HepG2 (cell line): Measurements from ENCODE around the gene NPVF. TPM values are rescaled to one million over a fixed set of nuclear protein-coding genes. Genes with fewer than 3 reads are reported as not detected.

Experiments
- ATF2 ChIP-seq: sonication (generic); formaldehyde crosslinking; IDR thresholded peaks from 2 replicates; pipeline ENCODE4 v1.4.0; 2020; ENCODE audit warnings: missing genetic modification reagents
- BCL6 ChIP-seq: IDR thresholded peaks from 2 replicates; pipeline ENCODE4 v1.6.1; 2016; ENCODE audit warnings: missing genetic modification reagents, missing compliant biosample characterization
- ETV6 ChIP-seq: sonication (generic); formaldehyde crosslinking; conservative IDR thresholded peaks from 2 replicates; pipeline ENCODE4 v1.4.0; 2020; ENCODE audit warnings: missing genetic modification reagents
- FOSL2 ChIP-seq: sonication (generic); formaldehyde crosslinking; IDR thresholded peaks from 2 replicates; pipeline ENCODE4 v1.4.0; 2020; ENCODE audit warnings: missing genetic modification reagents
- HDAC6 ChIP-seq: fragments of 200-600 bp; sonication (generic); IDR thresholded peaks from 2 replicates; pipeline ENCODE4 v1.7.0; 2017; ENCODE audit warnings: mild to moderate bottlenecking, antibody characterized with exemption, low read length, low read depth
- HMGXB4 ChIP-seq, 2 experiments: sonication (generic) in 1 of 2; formaldehyde crosslinking in 1 of 2; IDR thresholded peaks; 2 replicates each; pipeline versions ENCODE4 v1.4.0 to v1.6.1; 2018 to 2020; ENCODE audit warnings: missing genetic modification reagents in 2 of 2, borderline replicate concordance in 1 of 2, low read depth in 1 of 2, mild to moderate bottlenecking in 1 of 2, missing biosample characterization in 1 of 2
- HOXA3 ChIP-seq: sonication (generic); formaldehyde crosslinking; IDR thresholded peaks from 2 replicates; pipeline ENCODE4 v1.5.0; 2020; ENCODE audit warnings: missing genetic modification reagents
- MED13 ChIP-seq: sonication (generic); formaldehyde crosslinking; IDR thresholded peaks from 2 replicates; pipeline ENCODE4 v1.5.0; 2020; ENCODE audit warnings: missing genetic modification reagents
- MIER3 ChIP-seq: IDR thresholded peaks from 2 replicates; pipeline ENCODE4 v1.6.1; 2016; ENCODE audit warnings: missing compliant biosample characterization, borderline replicate concordance
- MTA3 ChIP-seq: sonication (generic); formaldehyde crosslinking; IDR thresholded peaks from 2 replicates; pipeline ENCODE4 v1.4.0; 2020; ENCODE audit warnings: missing genetic modification reagents
- TOE1 ChIP-seq: sonication (generic); formaldehyde crosslinking; IDR thresholded peaks from 2 replicates; pipeline ENCODE4 v1.4.0; 2020; ENCODE audit warnings: mild to moderate bottlenecking, missing genetic modification reagents
- ZFP41 ChIP-seq: sonication (generic); formaldehyde crosslinking; IDR thresholded peaks from 2 replicates; pipeline ENCODE4 v1.4.0; 2020; ENCODE audit warnings: mild to moderate bottlenecking, missing genetic modification reagents, borderline replicate concordance
- ZNF18 ChIP-seq: sonication (generic); formaldehyde crosslinking; IDR thresholded peaks from 2 replicates; pipeline ENCODE4 v1.8.0; 2022; ENCODE audit warnings: mild to moderate bottlenecking, missing genetic modification reagents; ENCODE audit not compliant: insufficient replicate concordance
- ZNF333 ChIP-seq: sonication (generic); formaldehyde crosslinking; IDR thresholded peaks from 2 replicates; pipeline ENCODE4 v1.4.0; 2020; ENCODE audit warnings: mild to moderate bottlenecking, missing genetic modification reagents, borderline replicate concordance
- ZNF484 ChIP-seq: sonication (generic); formaldehyde crosslinking; IDR thresholded peaks from 2 replicates; pipeline ENCODE4 v1.5.1; 2020; ENCODE audit warnings: mild to moderate bottlenecking, low read depth, missing genetic modification reagents, borderline replicate concordance
- polyA plus RNA-seq, 8 experiments: library from polyadenylated mRNA; depleted of rRNA in 3 of 8; stranded (reverse) in 7 of 8; unstranded in 1 of 8; fragments of >200 nt; fragmentation: Illumina TruSeq in 4 of 8; extraction: Trizol in 4 of 8; gene quantifications; 2 replicates each; pipeline versions ENCODE4 v1.2.1 to v1.2.3, GENCODE V29; 2011 to 2016; ENCODE audit warnings: low read depth in 4 of 8, missing spikeins in 1 of 8, mixed read lengths in 1 of 8; ENCODE audit not compliant: insufficient read depth in 1 of 8
- total RNA-seq, 5 experiments: library from RNA; depleted of rRNA; stranded (reverse); fragments of >200 nt; fragmentation: Illumina TruSeq; extraction: Trizol; gene quantifications; 2 replicates each; pipeline ENCODE4 v1.2.3, GENCODE V29; 2016; ENCODE audit warnings: low read depth in 1 of 5
- TF ChIP-seq, protein P1 (sequence below): sonication (generic); formaldehyde crosslinking; IDR thresholded peaks from 2 replicates; pipeline ENCODE4 v1.8.1; 2023; ENCODE audit warnings: missing genetic modification reagents, mild to moderate bottlenecking, borderline replicate concordance
- TF ChIP-seq, protein P2 (sequence below): IDR thresholded peaks from 2 replicates; pipeline ENCODE4 v1.6.1; 2016; ENCODE audit warnings: mild to moderate bottlenecking
- TF ChIP-seq, protein P3 (sequence below): sonication (generic); formaldehyde crosslinking; IDR thresholded peaks from 2 replicates; pipeline ENCODE4 v1.8.0; 2022; ENCODE audit warnings: mild to moderate bottlenecking, missing genetic modification reagents, borderline replicate concordance
- TF ChIP-seq, protein P4 (sequence below): sonication (generic); formaldehyde crosslinking; IDR thresholded peaks from 2 replicates; pipeline ENCODE4 v1.8.1; 2023; ENCODE audit warnings: mild to moderate bottlenecking, inconsistent platforms, moderate library complexity, missing genetic modification reagents, borderline replicate concordance

NPVF gene
- total and polyA plus RNA-seq, 2 of the 13 experiments (the other 11 are each of a cell fraction or from before 2014, with no cell fraction given) = not detected

DNA sequence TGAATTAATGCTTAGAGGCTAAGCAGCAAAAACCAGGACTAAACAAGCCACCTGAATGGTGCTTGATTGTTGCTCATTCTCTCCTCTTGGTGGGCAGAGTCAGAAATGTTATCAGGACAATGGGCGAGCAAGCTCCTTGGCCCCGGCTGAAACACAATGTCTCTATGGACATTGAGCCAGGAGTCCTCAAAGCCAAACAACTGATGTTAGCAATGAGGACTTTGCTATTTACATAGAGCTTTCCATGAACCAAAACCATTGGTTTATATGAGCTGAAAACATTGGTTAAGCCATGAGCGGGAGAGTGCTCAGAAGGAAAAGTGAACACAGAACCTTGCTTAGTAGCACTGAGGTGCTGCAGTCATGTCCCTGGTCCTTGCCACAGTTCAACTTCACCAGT is 21.5 kb upstream of the NPVF start (continued):
- TF ChIP-seq ZFP41 (CRISPR knock-in tag) (no peak), ZNF333 (CRISPR knock-in tag) (no peak), MTA3 (no peak), MIER3 (CRISPR knock-in tag) (peak; percentile 37; the same call in 1 of the 2 replicates), ATF2 (no peak), HOXA3 (CRISPR knock-in tag) (no peak), ETV6 (no peak), TOE1 (CRISPR knock-in tag) (no peak), HDAC6 (no peak), BCL6 (CRISPR knock-in tag) (peak; percentile 91), FOSL2 (no peak), HMGXB4 (CRISPR knock-in tag; IDR thresholded peaks at IDR 0.05; ENCODE audit: borderline replicate concordance in 1 of 2, low read depth in 1 of 2) (peak in 1 of 2 experiments; percentile 29; a peak in 1 of 4 replicates), ZNF18 (CRISPR knock-in tag) (no peak), MED13 (no peak), ZNF484 (CRISPR knock-in tag) (peak; percentile 93)
- TF ChIP-seq, protein P1, sequence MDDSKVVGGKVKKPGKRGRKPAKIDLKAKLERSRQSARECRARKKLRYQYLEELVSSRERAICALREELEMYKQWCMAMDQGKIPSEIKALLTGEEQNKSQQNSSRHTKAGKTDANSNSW = no peak
- TF ChIP-seq, protein P2, sequence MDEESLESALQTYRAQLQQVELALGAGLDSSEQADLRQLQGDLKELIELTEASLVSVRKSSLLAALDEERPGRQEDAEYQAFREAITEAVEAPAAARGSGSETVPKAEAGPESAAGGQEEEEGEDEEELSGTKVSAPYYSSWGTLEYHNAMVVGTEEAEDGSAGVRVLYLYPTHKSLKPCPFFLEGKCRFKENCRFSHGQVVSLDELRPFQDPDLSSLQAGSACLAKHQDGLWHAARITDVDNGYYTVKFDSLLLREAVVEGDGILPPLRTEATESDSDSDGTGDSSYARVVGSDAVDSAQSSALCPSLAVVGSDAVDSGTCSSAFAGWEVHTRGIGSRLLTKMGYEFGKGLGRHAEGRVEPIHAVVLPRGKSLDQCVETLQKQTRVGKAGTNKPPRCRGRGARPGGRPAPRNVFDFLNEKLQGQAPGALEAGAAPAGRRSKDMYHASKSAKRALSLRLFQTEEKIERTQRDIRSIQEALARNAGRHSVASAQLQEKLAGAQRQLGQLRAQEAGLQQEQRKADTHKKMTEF (CRISPR knock-in tag) = no peak
- TF ChIP-seq, protein P3, sequence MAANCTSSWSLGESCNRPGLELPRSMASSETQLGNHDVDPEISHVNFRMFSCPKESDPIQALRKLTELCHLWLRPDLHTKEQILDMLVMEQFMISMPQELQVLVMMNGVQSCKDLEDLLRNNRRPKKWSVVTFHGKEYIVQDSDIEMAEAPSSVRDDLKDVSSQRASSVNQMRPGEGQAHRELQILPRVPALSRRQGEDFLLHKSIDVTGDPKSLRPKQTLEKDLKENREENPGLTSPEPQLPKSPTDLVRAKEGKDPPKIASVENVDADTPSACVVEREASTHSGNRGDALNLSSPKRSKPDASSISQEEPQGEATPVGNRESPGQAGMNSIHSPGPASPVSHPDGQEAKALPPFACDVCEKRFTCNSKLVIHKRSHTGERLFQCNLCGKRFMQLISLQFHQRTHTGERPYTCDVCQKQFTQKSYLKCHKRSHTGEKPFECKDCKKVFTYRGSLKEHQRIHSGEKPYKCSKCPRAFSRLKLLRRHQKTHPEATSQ (CRISPR knock-in tag) = no peak
- TF ChIP-seq, protein P4, sequence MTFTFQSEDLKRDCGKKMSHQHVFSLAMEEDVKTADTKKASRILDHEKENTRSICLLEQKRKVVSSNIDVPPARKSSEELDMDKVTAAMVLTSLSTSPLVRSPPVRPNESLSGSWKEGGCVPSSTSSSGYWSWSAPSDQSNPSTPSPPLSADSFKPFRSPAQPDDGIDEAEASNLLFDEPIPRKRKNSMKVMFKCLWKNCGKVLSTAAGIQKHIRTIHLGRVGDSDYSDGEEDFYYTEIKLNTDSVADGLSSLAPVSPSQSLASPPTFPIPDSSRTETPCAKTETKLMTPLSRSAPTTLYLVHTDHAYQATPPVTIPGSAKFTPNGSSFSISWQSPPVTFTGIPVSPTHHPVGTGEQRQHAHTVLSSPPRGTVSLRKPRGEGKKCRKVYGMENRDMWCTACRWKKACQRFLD = no peak
